Breast epithelium (tissue), 4 donors: ENCODE results near the gene EPHA3. TPM values are rescaled to one million over a fixed set of nuclear protein-coding genes. Genes with fewer than 3 reads are reported as not detected.

Experiments
- DNase-seq, 2 donors: peaks; one replicate each; pipeline ENCODE4 v3.0.0-alpha.2; 2019; ENCODE audit warnings: low spot score in 2 of 2
- H3K27ac ChIP-seq, 2 donors: fragments of 200-600 bp; sonication (generic) in 1 of 2; one replicate each; pipeline ENCODE4 v1.5.1; 2016 to 2019; ENCODE audit warnings: mild to moderate bottlenecking in 1 of 2
- H3K27me3 ChIP-seq, 2 donors: fragments of 200-600 bp; sonication (generic) in 1 of 2; one replicate each; pipeline versions ENCODE4 v1.5.1 to v1.6.0; 2017 to 2019; ENCODE audit warnings: control low read depth in 1 of 2, mild to moderate bottlenecking in 1 of 2
- H3K36me3 ChIP-seq: fragments of 200-600 bp; one replicate; pipeline ENCODE4 v1.5.1; 2019
- H3K4me1 ChIP-seq, 2 donors: fragments of 200-600 bp; sonication (generic); one replicate each; pipeline ENCODE4 v1.5.1; 2016 to 2019; ENCODE audit warnings: control low read depth in 1 of 2
- H3K4me3 ChIP-seq, 3 donors: fragments of 200-600 bp; sonication (generic); 1 replicate in 2 of 3; 2 replicates in 1 of 3; pipeline ENCODE4 v1.5.1; 2016 to 2019; ENCODE audit warnings: mild to moderate bottlenecking in 3 of 3, moderate library complexity in 2 of 3
- H3K9me3 ChIP-seq, 2 donors: fragments of 200-600 bp; sonication (generic) in 1 of 2; one replicate each; pipeline ENCODE4 v1.5.1; 2016 to 2019; ENCODE audit warnings: control low read depth in 1 of 2
- CTCF ChIP-seq, 3 donors: fragments of 450-650 bp; IDR thresholded peaks; one replicate each; pipeline ENCODE4 v1.5.1; 2016 to 2017; ENCODE audit warnings: antibody characterized with exemption in 3 of 3, mild to moderate bottlenecking in 3 of 3, moderate library complexity in 3 of 3
- POLR2A ChIP-seq: fragments of 450-650 bp; IDR thresholded peaks from one replicate; pipeline ENCODE4 v1.6.1; 2016; ENCODE audit warnings: antibody characterized with exemption, mild to moderate bottlenecking, moderate library complexity
- POLR2AphosphoS5 ChIP-seq, 3 donors: sonication (generic); formaldehyde crosslinking; IDR thresholded peaks; one replicate each; pipeline ENCODE4 v1.6.1; 2017; ENCODE audit warnings: antibody characterized with exemption in 3 of 3
- intact Hi-C: fragments of 100-400 bp; cut with DNase I; formaldehyde crosslinking; loops from one replicate; pipeline ENCODE4 v1.15.1; 2023; ENCODE audit warnings: low total_unique reads
- total RNA-seq, 3 donors: library from RNA; depleted of rRNA; stranded (reverse); fragments of >200 nt; gene quantifications; one replicate each; pipeline ENCODE4 v1.1.0, GENCODE V29; 2016

EPHA3 gene
- total RNA-seq, 3 donors from 2014 or later: 1.0 to 3.9 (median 3.7) TPM

- intact Hi-C loops: no loop called here
- Histone ChIP-seq H3K9me3 (no peaks in the 10 kb centered on the region), H3K4me3 (no peak overlapping the region), H3K36me3 (no peaks in the 10 kb centered on the region), H3K4me1 (no peaks in the 10 kb centered on the region), H3K27me3 (no peaks in the 10 kb centered on the region), H3K27ac (no peak overlapping the region)
- no peak for DNase-seq
- TF ChIP-seq POLR2A (no peak), POLR2AphosphoS5 (IDR thresholded peaks at IDR 0.05) (no peak), CTCF (IDR thresholded peaks at IDR 0.05) (no peak)
These were observed 418.2 kb downstream of the EPHA3 start for GRCh38 chr3:89525609-89526008.

GRCh38 chr3:89527736-89528305 is 420.4 kb downstream of the EPHA3 start:
- intact Hi-C loops: no loop called here
- H3K27ac ChIP-seq: no peak overlapping the region
- no peaks in the 10 kb centered on the region for H3K9me3 ChIP-seq
- no peak for DNase-seq
- TF ChIP-seq CTCF (IDR thresholded peaks at IDR 0.05): no peak
- H3K27me3 ChIP-seq: no peaks in the 10 kb centered on the region
- H3K4me1 ChIP-seq: no peaks in the 10 kb centered on the region
- H3K36me3 ChIP-seq: no peaks in the 10 kb centered on the region
- no peak overlapping the region for H3K4me3 ChIP-seq
